Aorta (tissue), 5 donors: ENCODE data around the gene LILRB4. TPM values are rescaled to one million over a fixed set of nuclear protein-coding genes. Genes with fewer than 3 reads are reported as not detected.
"Not testable (repeated sequence)": the region's sequence is repeated elsewhere in the genome, so short reads cannot be mapped to it uniquely, and the experiment has no call there.

Source experiments
- ATAC-seq: fragments of 200-7000 bp; cut with Tn5 transposase; one replicate; pipeline ENCODE4 v1.9.1; 2022; ENCODE audit warnings: moderate library complexity; ENCODE audit not compliant: low FRiP score
- DNase-seq, 2 donors: peaks; one replicate each; pipeline ENCODE4 v3.0.0-alpha.2; 2020
- H3K27ac ChIP-seq, 2 donors: one replicate each; pipeline ENCODE4 v1.5.1; 2013; ENCODE audit warnings: low read length in 2 of 2, mild to moderate bottlenecking in 2 of 2, moderate library complexity in 2 of 2, control low read depth in 1 of 2, inconsistent platforms in 1 of 2, low read depth in 1 of 2
- H3K27me3 ChIP-seq, 2 donors: one replicate each; pipeline ENCODE4 v1.6.1; 2013; ENCODE audit warnings: control low read depth in 1 of 2, low read length in 1 of 2, mild to moderate bottlenecking in 1 of 2, moderate library complexity in 1 of 2; ENCODE audit not compliant: insufficient read depth in 2 of 2, control insufficient read depth in 1 of 2
- H3K36me3 ChIP-seq, 2 donors: one replicate each; pipeline ENCODE4 v1.6.1; 2013; ENCODE audit warnings: control low read depth in 1 of 2, low read length in 1 of 2, mild to moderate bottlenecking in 1 of 2; ENCODE audit not compliant: insufficient read depth in 2 of 2, control insufficient read depth in 1 of 2
- H3K4me1 ChIP-seq, 2 donors: one replicate each; pipeline ENCODE4 v1.6.1; 2013; ENCODE audit warnings: low read length in 2 of 2, control low read depth in 1 of 2, mild to moderate bottlenecking in 1 of 2, moderate library complexity in 1 of 2; ENCODE audit not compliant: insufficient read depth in 2 of 2, control insufficient read depth in 1 of 2
- H3K4me3 ChIP-seq, 2 donors: one replicate each; pipeline ENCODE4 v1.5.1; 2013; ENCODE audit warnings: low read length in 2 of 2, control low read depth in 1 of 2, mild to moderate bottlenecking in 1 of 2
- H3K9me3 ChIP-seq: one replicate; pipeline ENCODE4 v1.6.1; 2013; ENCODE audit warnings: mild to moderate bottlenecking, low read length; ENCODE audit not compliant: control insufficient read depth
- WGBS, 2 donors: extraction: QIAGEN DNeasy Blood & Tissue Kit; methylation state at CpG; one replicate each; pipeline ENCODE4 v1.1.7; 2013; 5-methylcytosine and 5-hydroxymethylcytosine counted together
- intact Hi-C, 2 donors: fragments of 100-400 bp; cut with DNase I; formaldehyde crosslinking; loops; one replicate each; pipeline versions ENCODE4 v1.14.2 to v1.15.0; 2022
- polyA plus RNA-seq, 2 donors: library from polyadenylated mRNA; stranded (reverse); fragments of 200-250 nt; gene quantifications; one replicate each; pipeline ENCODE4 v1.2.3, GENCODE V29; 2013
- total RNA-seq, 2 donors: library from RNA; stranded (reverse); fragmentation: NEBNext Ultra II Directional; extraction: Animal tissue kit (Norgen Biotek cat#: 25700); gene quantifications; one replicate each; pipeline ENCODE4 v1.2.1, GENCODE V29; 2021
- donor health status: healthy with polysubstance abuse.
- donor health status: Bipolar disorder and iron deficiency.
- donor health status: DM: no; HTN: no; CAD: no.
- donor health status: DM: no; HTN: no; CAD: no.
- donor health status: DM: yes; HTN: yes; CAD: no.

The LILRB4 gene
- total and polyA plus RNA-seq, 4 donors, result 1.00 to 15.1 (median 10.7) TPM

GRCh38 chr19:54642953-54643352, 19.8 kb upstream of the LILRB4 start:
- intact Hi-C loops, H3K4me1 ChIP-seq, H3K27ac ChIP-seq, H3K27me3 ChIP-seq, H3K9me3 ChIP-seq, DNase-seq, ATAC-seq, H3K4me3 ChIP-seq, H3K36me3 ChIP-seq: not testable (repeated sequence)
- WGBS, 2 donors, result 66 to 69% methylated on average over 5 of the region's 5 CpGs

GRCh38 chr19:54643583-54643982, 19.2 kb upstream of the LILRB4 start:
- intact Hi-C loops, H3K4me3 ChIP-seq, ATAC-seq, H3K27me3 ChIP-seq, H3K9me3 ChIP-seq, H3K27ac ChIP-seq, H3K36me3 ChIP-seq, H3K4me1 ChIP-seq: not testable (repeated sequence)
- peak in 1 of 2 donors; percentile 69 for DNase-seq
- WGBS, 2 donors, result 73 to 76% methylated on average over 5 to 6 of the region's 6 CpGs

DNA sequence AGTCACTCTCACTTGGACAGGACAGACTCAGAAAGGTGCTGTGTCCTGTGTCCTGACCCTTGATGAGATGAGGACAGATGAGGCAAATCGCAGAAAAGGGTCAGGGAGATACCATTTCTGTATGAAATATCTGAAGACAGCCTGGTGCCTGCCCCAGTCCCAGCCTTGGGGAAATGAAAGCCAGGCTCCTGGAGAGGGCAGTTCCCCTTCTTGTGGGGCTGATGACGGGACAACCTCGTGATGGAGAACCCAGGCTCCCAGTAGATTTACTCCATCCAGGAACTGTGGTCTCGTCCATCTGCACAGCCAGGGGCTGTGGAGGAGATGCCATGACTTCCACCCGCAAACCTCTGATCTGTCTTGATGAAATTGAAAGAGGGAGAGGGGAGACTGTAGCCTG, 18.7 kb upstream of the LILRB4 start:
- H3K27me3 ChIP-seq, result no peaks in the 10 kb centered on the region
- DNase-seq (peak in 1 of 2 donors; percentile 84), ATAC-seq (peak; percentile 38)
- no peaks in the 10 kb centered on the region for H3K4me1 ChIP-seq
- H3K4me3 ChIP-seq, result no peak overlapping the region
- H3K27ac ChIP-seq, result no peak overlapping the region
- 67 to 69% methylated on average over 5 of the region's 5 CpGs for WGBS, 2 donors
- H3K9me3 ChIP-seq, result no peaks in the 10 kb centered on the region
- intact Hi-C loops, result no loop called here
- no peaks in the 10 kb centered on the region for H3K36me3 ChIP-seq

- WGBS, 2 donors, result 88 to 89% methylated on average over 19 of the region's 19 CpGs
- Histone ChIP-seq H3K9me3 (no peaks in the 10 kb centered on the region), H3K4me3 (no peak overlapping the region), H3K36me3 (no peaks in the 10 kb centered on the region), H3K4me1 (no peaks in the 10 kb centered on the region), H3K27me3 (no peaks in the 10 kb centered on the region), H3K27ac (no peak overlapping the region)
- DNase-seq (no peak), ATAC-seq (no peak)
- intact Hi-C loops, result no loop called here
These were observed 16.4 kb upstream of the LILRB4 start for GRCh38 chr19:54646331-54646841.

- Histone ChIP-seq H3K4me3 (no peak overlapping the region), H3K27ac (no peak overlapping the region), H3K27me3 (no peaks in the 10 kb centered on the region), H3K9me3 (no peaks in the 10 kb centered on the region), H3K4me1 (no peaks in the 10 kb centered on the region), H3K36me3 (no peaks in the 10 kb centered on the region)
- intact Hi-C loops, result no loop called here
- no peak for ATAC-seq
- DNase-seq, result no peak
- WGBS, 2 donors, result 51 to 53% methylated on average over 4 of the region's 4 CpGs
These were observed 14.7 kb upstream of the LILRB4 start for GRCh38 chr19:54648129-54648528.

- Histone ChIP-seq H3K9me3 (no peaks in the 10 kb centered on the region), H3K36me3 (no peaks in the 10 kb centered on the region), H3K27ac (no peak overlapping the region), H3K4me3 (no peak overlapping the region), H3K4me1 (no peaks in the 10 kb centered on the region), H3K27me3 (no peaks in the 10 kb centered on the region)
- intact Hi-C loops, result no loop called here
- no peak for ATAC-seq
- WGBS, 2 donors, result 77 to 83% methylated on average over 5 to 6 of the region's 6 CpGs
- no peak for DNase-seq
These were observed 12.6 kb upstream of the LILRB4 start for GRCh38 chr19:54650108-54650655.

DNA sequence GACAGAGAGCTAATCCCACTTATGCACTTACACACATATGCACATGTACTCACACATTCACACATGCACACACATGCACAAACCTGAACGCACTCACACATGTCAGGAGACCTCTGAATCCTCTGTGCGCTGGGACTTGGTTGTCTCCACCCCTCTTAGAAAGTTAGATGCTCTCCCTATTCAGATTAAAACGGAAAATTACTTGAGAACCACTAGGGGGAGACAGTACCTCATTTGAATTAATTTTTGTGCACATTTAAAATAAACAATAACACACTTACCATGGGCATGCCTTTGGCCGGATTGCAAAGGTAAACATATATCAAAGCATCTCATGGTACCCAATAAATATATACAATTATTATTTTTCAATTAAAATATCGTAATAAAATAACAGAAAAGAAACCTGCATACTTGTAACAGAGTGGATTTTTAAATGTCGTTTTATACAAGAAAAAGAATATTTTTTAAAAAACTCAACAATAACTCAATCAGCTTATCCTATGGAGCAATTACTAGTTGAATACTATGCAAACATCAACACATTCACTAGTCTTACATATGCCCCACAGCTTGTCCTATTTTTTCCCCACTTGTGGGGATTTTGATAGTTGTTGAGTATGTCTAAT, 9.5 kb upstream of the LILRB4 start:
- Histone ChIP-seq H3K36me3 (no peaks in the 10 kb centered on the region), H3K4me1 (no peaks in the 10 kb centered on the region), H3K27me3 (no peaks in the 10 kb centered on the region), H3K9me3 (no peaks in the 10 kb centered on the region), H3K4me3 (no peak overlapping the region), H3K27ac (no peak overlapping the region)
- intact Hi-C loops, result no loop called here
- WGBS, 2 donors, result 39 to 40% methylated on average over 6 of the region's 6 CpGs
- DNase-seq, result no peak
- ATAC-seq, result no peak

GRCh38 chr19:54654447-54655321, 8.1 kb upstream of the LILRB4 start:
- Histone ChIP-seq H3K36me3 (no peaks in the 10 kb centered on the region), H3K9me3 (no peaks in the 10 kb centered on the region), H3K4me3 (no peak overlapping the region), H3K27me3 (no peaks in the 10 kb centered on the region), H3K4me1 (no peaks in the 10 kb centered on the region), H3K27ac (no peak overlapping the region)
- WGBS, 2 donors, result 70 to 72% methylated on average over 14 of the region's 14 CpGs
- intact Hi-C loops, result no loop called here
- DNase-seq (no peak), ATAC-seq (no peak)
